Smooth muscle cell (in vitro differentiated cells): ENCODE results near the gene NRDE2. TPM values are rescaled to one million over a fixed set of nuclear protein-coding genes. Genes with fewer than 3 reads are reported as not detected.

Experiments used
- DNase-seq: peaks from one replicate; lab custom pipeline; 2025; ENCODE audit not compliant: unreplicated experiment; lab: John Stamatoyannopoulos, UW
- H2AFZ ChIP-seq: fragments of 200-600 bp; sonication (generic); 2 replicates; pipeline ENCODE4 v1.6.0; 2016; ENCODE audit warnings: antibody characterized with exemption, low read depth, mild to moderate bottlenecking
- H3F3A ChIP-seq: fragments of 200-600 bp; sonication (generic); 2 replicates; pipeline ENCODE4 v1.6.0; 2017; ENCODE audit warnings: antibody characterized with exemption, low read depth
- H3K27ac ChIP-seq: fragments of 200-600 bp; sonication (generic); 2 replicates; pipeline ENCODE4 v1.5.1; 2016; ENCODE audit warnings: low read depth, mild to moderate bottlenecking
- H3K27me3 ChIP-seq: fragments of 200-600 bp; sonication (generic); 2 replicates; pipeline ENCODE4 v1.6.1; 2016; ENCODE audit warnings: low read depth, mild to moderate bottlenecking
- H3K36me3 ChIP-seq: fragments of 200-600 bp; sonication (generic); 2 replicates; pipeline ENCODE4 v1.5.1; 2016; ENCODE audit warnings: low read depth
- H3K4me1 ChIP-seq: fragments of 200-600 bp; sonication (generic); 2 replicates; pipeline ENCODE4 v1.5.1; 2016; ENCODE audit warnings: low read depth
- H3K4me2 ChIP-seq: fragments of 200-600 bp; sonication (generic); 2 replicates; pipeline ENCODE4 v1.6.0; 2016; ENCODE audit warnings: mild to moderate bottlenecking
- H3K4me3 ChIP-seq: fragments of 200-600 bp; sonication (generic); 2 replicates; pipeline ENCODE4 v1.5.1; 2016; ENCODE audit warnings: mild to moderate bottlenecking
- H3K79me2 ChIP-seq: fragments of 200-600 bp; sonication (generic); 2 replicates; pipeline ENCODE4 v1.6.0; 2016; ENCODE audit warnings: low read depth, mild to moderate bottlenecking
- H3K9ac ChIP-seq: fragments of 200-600 bp; sonication (generic); 2 replicates; pipeline ENCODE4 v1.6.0; 2016; ENCODE audit warnings: low read depth
- H3K9me3 ChIP-seq: fragments of 200-600 bp; sonication (generic); replicated peaks from 2 replicates; pipeline ENCODE4 v1.5.1; 2016; ENCODE audit warnings: low read depth
- H4K20me1 ChIP-seq: fragments of 200-600 bp; sonication (generic); 2 replicates; pipeline ENCODE4 v1.6.0; 2016; ENCODE audit warnings: low read depth
- WGBS: methylation state at CpG from one replicate; pipeline ENCODE4 v1.1.7; 2016; ENCODE audit warnings: low lambda C conversion rate; 5-methylcytosine and 5-hydroxymethylcytosine counted together
- polyA plus RNA-seq: library from polyadenylated mRNA; unstranded; fragments of >200 nt; fragmentation: Nextera tagmentation; extraction: Ambion mirVana; gene quantifications from 2 replicates; pipeline ENCODE4 v1.2.1, GENCODE V29; 2016
- total RNA-seq: library from RNA; depleted of rRNA; stranded (reverse); fragments of >200 nt; gene quantifications from 2 replicates; pipeline ENCODE4 v1.2.3, GENCODE V29; 2014
- TF ChIP-seq, protein P1 (sequence below): fragments of 200-600 bp; sonication (generic); IDR thresholded peaks from 2 replicates; pipeline ENCODE4 v1.5.1; 2017; ENCODE audit warnings: borderline replicate concordance, mild to moderate bottlenecking, antibody characterized with exemption; ENCODE audit not compliant: insufficient read depth, poor library complexity, severe bottlenecking

Gene NRDE2
- total and polyA plus RNA-seq, 2 experiments from 2014 or later: 8.0 to 9.9 TPM

DNA sequence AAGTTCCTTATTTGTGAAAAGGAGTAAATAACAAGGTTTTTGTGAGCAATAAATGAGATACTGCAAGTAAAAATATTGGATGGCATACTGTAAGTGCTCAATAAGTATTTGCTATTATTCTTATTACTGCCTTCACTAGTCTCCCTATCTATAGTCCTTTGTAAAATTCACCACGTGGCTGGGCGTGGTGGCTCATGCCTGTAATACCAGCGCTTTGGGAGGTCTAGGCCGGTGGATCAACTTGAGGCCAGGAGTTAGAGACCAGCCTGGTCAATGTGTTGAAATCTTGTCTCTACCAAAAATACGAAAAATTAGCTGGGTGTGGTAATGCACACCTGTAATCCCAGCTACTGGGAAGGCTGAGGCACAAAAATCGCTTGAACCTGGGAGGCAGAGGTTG, 46.5 kb upstream of the NRDE2 start:
- no peak overlapping the region for H2AFZ ChIP-seq
- no peak overlapping the region for H3K27ac ChIP-seq

DNA sequence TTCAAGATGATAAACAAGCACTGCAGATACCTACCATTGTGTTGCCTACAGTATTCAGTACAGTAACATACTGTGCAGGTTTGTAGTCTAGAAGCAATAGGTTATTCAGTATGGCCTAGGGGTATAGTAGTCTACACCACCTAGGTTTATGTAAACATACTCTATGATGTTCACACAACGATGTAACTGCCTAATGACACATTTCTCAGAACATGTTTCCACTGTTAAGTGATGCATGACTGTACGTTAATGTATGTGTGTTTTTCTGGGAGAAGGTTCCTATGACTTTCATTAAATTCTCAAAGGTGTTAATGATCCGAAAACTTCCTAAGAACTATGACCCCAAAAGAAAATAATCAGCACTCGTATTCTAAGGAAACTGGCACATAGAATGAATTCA, 44.2 kb upstream of the NRDE2 start:
- WGBS: 85% methylated on average over 4 of the region's 4 CpGs
- H3K27me3 ChIP-seq: no peaks in the 10 kb centered on the region

More for the DNA sequence above, 46.5 kb upstream of the NRDE2 start:
- 79% methylated on average over 6 of the region's 6 CpGs for WGBS
- Histone ChIP-seq H4K20me1 (no peaks in the 10 kb centered on the region), H3F3A (peaks cover 8% of the 10 kb centered on the region), H3K36me3 (no peaks in the 10 kb centered on the region), H3K4me2 (no peak overlapping the region), H3K4me1 (peaks cover 10% of the 10 kb centered on the region), H3K79me2 (no peaks in the 10 kb centered on the region), H3K9ac (no peak overlapping the region), H3K4me3 (no peak overlapping the region), H3K27me3 (no peaks in the 10 kb centered on the region), H3K9me3 (no peaks in the 10 kb centered on the region)
- no peak for DNase-seq
- TF ChIP-seq, protein P1, sequence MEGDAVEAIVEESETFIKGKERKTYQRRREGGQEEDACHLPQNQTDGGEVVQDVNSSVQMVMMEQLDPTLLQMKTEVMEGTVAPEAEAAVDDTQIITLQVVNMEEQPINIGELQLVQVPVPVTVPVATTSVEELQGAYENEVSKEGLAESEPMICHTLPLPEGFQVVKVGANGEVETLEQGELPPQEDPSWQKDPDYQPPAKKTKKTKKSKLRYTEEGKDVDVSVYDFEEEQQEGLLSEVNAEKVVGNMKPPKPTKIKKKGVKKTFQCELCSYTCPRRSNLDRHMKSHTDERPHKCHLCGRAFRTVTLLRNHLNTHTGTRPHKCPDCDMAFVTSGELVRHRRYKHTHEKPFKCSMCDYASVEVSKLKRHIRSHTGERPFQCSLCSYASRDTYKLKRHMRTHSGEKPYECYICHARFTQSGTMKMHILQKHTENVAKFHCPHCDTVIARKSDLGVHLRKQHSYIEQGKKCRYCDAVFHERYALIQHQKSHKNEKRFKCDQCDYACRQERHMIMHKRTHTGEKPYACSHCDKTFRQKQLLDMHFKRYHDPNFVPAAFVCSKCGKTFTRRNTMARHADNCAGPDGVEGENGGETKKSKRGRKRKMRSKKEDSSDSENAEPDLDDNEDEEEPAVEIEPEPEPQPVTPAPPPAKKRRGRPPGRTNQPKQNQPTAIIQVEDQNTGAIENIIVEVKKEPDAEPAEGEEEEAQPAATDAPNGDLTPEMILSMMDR: no peak

DNA sequence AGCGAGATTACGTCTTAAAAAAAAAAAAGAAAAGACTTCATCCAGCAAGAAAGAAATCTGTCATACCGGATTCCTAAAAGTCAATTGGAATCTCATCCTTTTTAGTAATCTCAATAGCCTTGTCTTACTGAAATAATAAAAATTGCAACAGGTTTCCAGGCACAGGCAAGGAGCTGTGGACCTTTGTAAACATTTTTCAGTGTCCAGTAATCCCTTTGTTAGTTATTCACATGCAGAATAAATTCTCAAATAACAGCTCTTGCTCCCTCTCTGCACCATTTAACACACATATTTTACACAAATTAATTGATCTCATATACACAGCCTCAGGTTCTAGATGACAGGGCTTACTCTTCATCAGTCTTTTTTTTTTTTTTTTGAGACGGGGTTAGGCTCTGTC, 43.1 kb upstream of the NRDE2 start:
- Histone ChIP-seq H3K79me2 (no peaks in the 10 kb centered on the region), H3K4me3 (no peak overlapping the region), H3K4me1 (no peaks in the 10 kb centered on the region), H3K9me3 (no peaks in the 10 kb centered on the region), H3F3A (no peaks in the 10 kb centered on the region), H2AFZ (no peak overlapping the region), H3K9ac (no peak overlapping the region), H3K27me3 (no peaks in the 10 kb centered on the region), H3K4me2 (no peak overlapping the region), H3K36me3 (no peaks in the 10 kb centered on the region), H3K27ac (no peak overlapping the region), H4K20me1 (no peaks in the 10 kb centered on the region)
- TF ChIP-seq, protein P1: no peak
- DNase-seq: no peak
- WGBS: 93% methylated on average over 4 of the region's 4 CpGs

More for the DNA sequence above, 44.2 kb upstream of the NRDE2 start:
- Histone ChIP-seq H3K9me3 (no peaks in the 10 kb centered on the region), H2AFZ (no peak overlapping the region), H3K4me3 (no peak overlapping the region), H3K9ac (no peak overlapping the region), H3K4me1 (no peaks in the 10 kb centered on the region), H3K79me2 (no peaks in the 10 kb centered on the region), H3K36me3 (no peaks in the 10 kb centered on the region), H3K27ac (no peak overlapping the region), H4K20me1 (no peaks in the 10 kb centered on the region), H3F3A (no peaks in the 10 kb centered on the region), H3K4me2 (no peak overlapping the region)
- TF ChIP-seq, protein P1: no peak
- no peak for DNase-seq

DNA sequence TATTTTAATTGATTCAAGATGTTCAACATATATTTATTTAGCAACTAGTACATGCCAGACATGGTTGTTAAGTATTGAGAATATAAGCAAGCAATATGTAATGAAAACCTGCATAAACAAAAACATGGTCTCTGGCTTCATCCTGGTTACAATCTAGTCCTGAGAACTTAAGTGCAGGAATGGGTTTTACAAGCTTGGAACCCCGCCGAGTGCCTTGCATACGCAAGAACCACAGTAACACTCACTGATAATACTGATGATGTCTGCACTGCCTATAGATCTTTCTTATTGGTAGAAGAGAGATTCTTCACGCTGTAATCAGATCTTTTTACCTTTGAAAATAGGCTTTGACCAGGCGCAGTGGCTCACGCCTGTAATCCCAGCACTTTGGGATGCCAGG, 42.1 kb upstream of the NRDE2 start:
- Histone ChIP-seq H3K27me3 (no peaks in the 10 kb centered on the region), H3K4me2 (no peak overlapping the region), H3K4me1 (no peaks in the 10 kb centered on the region), H3F3A (peaks cover 4% of the 10 kb centered on the region), H4K20me1 (no peaks in the 10 kb centered on the region), H3K9me3 (no peaks in the 10 kb centered on the region), H3K27ac (no peak overlapping the region), H3K36me3 (no peaks in the 10 kb centered on the region), H3K79me2 (no peaks in the 10 kb centered on the region), H3K9ac (no peak overlapping the region), H3K4me3 (no peak overlapping the region), H2AFZ (no peak overlapping the region)
- TF ChIP-seq, protein P1: no peak
- DNase-seq: no peak
- WGBS: 50% methylated on average over 6 of the region's 6 CpGs
